HEK293 (cell line): Measurements from ENCODE around the gene RBFOX2.
A peak's percentile ranks its signal among the peaks of the same experiment; 100 is the strongest.

Source experiments
- CTCF ChIP-seq: fragments of 450-650 bp; formaldehyde crosslinking; IDR thresholded peaks from 2 replicates; pipeline ENCODE4 v1.5.1; 2016; ENCODE audit warnings: missing biosample characterization, missing genetic modification characterization
- YY1 ChIP-seq: fragments of 450-650 bp; formaldehyde crosslinking; IDR thresholded peaks from 2 replicates; pipeline ENCODE4 v1.5.1; 2018; ENCODE audit warnings: missing biosample characterization, missing genetic modification characterization
- ZNF274 ChIP-seq, 2 experiments: fragments of 200-500 bp in 1 of 2; fragments of 450-650 bp in 1 of 2; sonication (Bioruptor generic) in 1 of 2; formaldehyde crosslinking in 1 of 2; IDR thresholded peaks; 2 replicates each; pipeline versions ENCODE4 v1.5.1 to v1.6.1; 2014 to 2016; ENCODE audit warnings: borderline replicate concordance in 1 of 2, inconsistent platforms in 1 of 2, low read length in 1 of 2, missing biosample characterization in 1 of 2, missing genetic modification characterization in 1 of 2
- ZNF335 ChIP-seq: fragments of 450-650 bp; formaldehyde crosslinking; conservative IDR thresholded peaks from 2 replicates; pipeline ENCODE4 v1.5.1; 2016; ENCODE audit warnings: missing biosample characterization, missing genetic modification characterization
- ZNF433 ChIP-seq: fragments of 450-650 bp; formaldehyde crosslinking; IDR thresholded peaks from 2 replicates; pipeline ENCODE4 v1.5.1; 2016; ENCODE audit warnings: missing biosample characterization, missing genetic modification characterization, low read depth
- ZNF571 ChIP-seq: fragments of 450-650 bp; formaldehyde crosslinking; IDR thresholded peaks from 2 replicates; pipeline ENCODE4 v1.5.0; 2017; ENCODE audit warnings: missing biosample characterization, missing genetic modification characterization
- ZXDB ChIP-seq: fragments of 450-650 bp; formaldehyde crosslinking; IDR thresholded peaks from 2 replicates; pipeline ENCODE4 v1.5.1; 2016; ENCODE audit warnings: missing biosample characterization, missing genetic modification characterization
- TF ChIP-seq, protein P1 (sequence below): fragments of 450-650 bp; formaldehyde crosslinking; IDR thresholded peaks from 2 replicates; pipeline ENCODE4 v1.5.1; 2016; ENCODE audit warnings: missing biosample characterization, missing genetic modification characterization, low read depth

GRCh38 chr22:35838855-35839576 lies 189.6 kb downstream of the RBFOX2 start:
- peak; percentile 18; the same call in 1 of the 2 replicates for TF ChIP-seq CTCF (tag by site-specific recombination)
- no peak for TF ChIP-seq YY1 (tag by site-specific recombination)
- TF ChIP-seq ZNF571 (tag by site-specific recombination): no peak
- TF ChIP-seq, protein P1, sequence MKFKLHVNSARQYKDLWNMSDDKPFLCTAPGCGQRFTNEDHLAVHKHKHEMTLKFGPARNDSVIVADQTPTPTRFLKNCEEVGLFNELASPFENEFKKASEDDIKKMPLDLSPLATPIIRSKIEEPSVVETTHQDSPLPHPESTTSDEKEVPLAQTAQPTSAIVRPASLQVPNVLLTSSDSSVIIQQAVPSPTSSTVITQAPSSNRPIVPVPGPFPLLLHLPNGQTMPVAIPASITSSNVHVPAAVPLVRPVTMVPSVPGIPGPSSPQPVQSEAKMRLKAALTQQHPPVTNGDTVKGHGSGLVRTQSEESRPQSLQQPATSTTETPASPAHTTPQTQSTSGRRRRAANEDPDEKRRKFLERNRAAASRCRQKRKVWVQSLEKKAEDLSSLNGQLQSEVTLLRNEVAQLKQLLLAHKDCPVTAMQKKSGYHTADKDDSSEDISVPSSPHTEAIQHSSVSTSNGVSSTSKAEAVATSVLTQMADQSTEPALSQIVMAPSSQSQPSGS: no peak
- no peak for TF ChIP-seq ZNF433 (tag by site-specific recombination)
- no peak for TF ChIP-seq ZNF335 (tag by site-specific recombination)
- no peak for TF ChIP-seq ZNF274 (IDR thresholded peaks at IDR 0.05; ENCODE audit: low read length)
- TF ChIP-seq ZNF274 (tag by site-specific recombination; IDR thresholded peaks at IDR 0.05; ENCODE audit: borderline replicate concordance): no peak
- no peak for TF ChIP-seq ZXDB (tag by site-specific recombination)
